ENCODE measurements around the gene CCDC171.

The CCDC171 gene

GRCh38 chr9:15707000-15707399, 154.2 kb downstream of the CCDC171 start:
- no peak overlapping the region for H3K9ac ChIP-seq (ENCODE audit: low read length)
- no peak overlapping the region for H2AK5ac ChIP-seq (ENCODE audit: low read length)
- H3K4me2 ChIP-seq (ENCODE audit: low read length), result no peak overlapping the region
- no peak overlapping the region for H2BK120ac ChIP-seq (ENCODE audit: insufficient read depth, low read length, poor library complexity)
- peak in 1 of 2 donors; percentile 70 for DNase-seq
- no peak overlapping the region for H3K4me3 ChIP-seq (ENCODE audit: low read depth, low read length)
- H3K79me1 ChIP-seq (ENCODE audit: low read length), result no peaks in the 10 kb centered on the region
- WGBS (ENCODE audit: extremely low coverage, insufficient coverage, insufficient read length), result no CpG with 5 or more reads among the region's 3 CpGs
- no peak overlapping the region for H3K27ac ChIP-seq (ENCODE audit: low read depth, low read length)
- H3K23ac ChIP-seq (ENCODE audit: low read length), result no peak overlapping the region
- no peak overlapping the region for H4K8ac ChIP-seq (ENCODE audit: low read depth, low read length)
- H4K91ac ChIP-seq (ENCODE audit: low read depth, low read length), result no peak overlapping the region
- no peak overlapping the region for H2BK5ac ChIP-seq (ENCODE audit: low read depth, low read length, poor library complexity)
- no peak overlapping the region for H3K18ac ChIP-seq (ENCODE audit: low read length)
- no peak overlapping the region for H3K14ac ChIP-seq (ENCODE audit: low read length)
- H4K12ac ChIP-seq (ENCODE audit: low read depth, low read length), result no peak overlapping the region
- H3K36me3 ChIP-seq (ENCODE audit: control insufficient read depth in 1 of 2, insufficient read depth in 2 of 2, low read length in 2 of 2), result no peaks in the 10 kb centered on the region
- H3K27me3 ChIP-seq (ENCODE audit: insufficient read depth, low read length), result no peaks in the 10 kb centered on the region
- no peak overlapping the region for H2BK12ac ChIP-seq (ENCODE audit: low read length)
- H3K4ac ChIP-seq (ENCODE audit: low read depth, low read length), result no peak overlapping the region
- H2AFZ ChIP-seq (ENCODE audit: insufficient read depth, low read length, poor library complexity), result no peak overlapping the region
- H3K79me2 ChIP-seq (ENCODE audit: control insufficient read depth, insufficient read depth, low read length, poor library complexity), result no peaks in the 10 kb centered on the region
- H3K4me1 ChIP-seq (ENCODE audit: control insufficient read depth in 1 of 2, insufficient read depth in 2 of 2, low read length in 2 of 2), result no peaks in the 10 kb centered on the region
- H3K9me3 ChIP-seq (ENCODE audit: insufficient read depth, low read depth, low read length), result no peaks in the 10 kb centered on the region

- DNase-seq, result no peak
- H2AK5ac ChIP-seq (ENCODE audit: low read length), result no peak overlapping the region
- H2BK5ac ChIP-seq (ENCODE audit: low read depth, low read length, poor library complexity), result no peak overlapping the region
- no peak overlapping the region for H3K4me3 ChIP-seq (ENCODE audit: low read depth, low read length)
- WGBS (ENCODE audit: extremely low coverage, insufficient coverage, insufficient read length), result no CpG with 5 or more reads among the region's 1 CpG
- no peak overlapping the region for H4K8ac ChIP-seq (ENCODE audit: low read depth, low read length)
- H3K4me2 ChIP-seq (ENCODE audit: low read length), result no peak overlapping the region
- no peak overlapping the region for H3K18ac ChIP-seq (ENCODE audit: low read length)
- no peaks in the 10 kb centered on the region for H3K79me2 ChIP-seq (ENCODE audit: control insufficient read depth, insufficient read depth, low read length, poor library complexity)
- H3K27me3 ChIP-seq (ENCODE audit: insufficient read depth, low read length), result no peaks in the 10 kb centered on the region
- no peaks in the 10 kb centered on the region for H3K9me3 ChIP-seq (ENCODE audit: insufficient read depth, low read depth, low read length)
- H2BK12ac ChIP-seq (ENCODE audit: low read length), result no peak overlapping the region
- H3K4ac ChIP-seq (ENCODE audit: low read depth, low read length), result no peak overlapping the region
- no peak overlapping the region for H3K27ac ChIP-seq (ENCODE audit: low read depth, low read length)
- H4K91ac ChIP-seq (ENCODE audit: low read depth, low read length), result no peak overlapping the region
- no peaks in the 10 kb centered on the region for H3K79me1 ChIP-seq (ENCODE audit: low read length)
- no peak overlapping the region for H2AFZ ChIP-seq (ENCODE audit: insufficient read depth, low read length, poor library complexity)
- H3K4me1 ChIP-seq (ENCODE audit: control insufficient read depth in 1 of 2, insufficient read depth in 2 of 2, low read length in 2 of 2), result no peaks in the 10 kb centered on the region
- H2BK120ac ChIP-seq (ENCODE audit: insufficient read depth, low read length, poor library complexity), result no peak overlapping the region
- no peak overlapping the region for H3K14ac ChIP-seq (ENCODE audit: low read length)
- no peak overlapping the region for H4K12ac ChIP-seq (ENCODE audit: low read depth, low read length)
- no peak overlapping the region for H3K9ac ChIP-seq (ENCODE audit: low read length)
- no peaks in the 10 kb centered on the region for H3K36me3 ChIP-seq (ENCODE audit: control insufficient read depth in 1 of 2, insufficient read depth in 2 of 2, low read length in 2 of 2)
- no peak overlapping the region for H3K23ac ChIP-seq (ENCODE audit: low read length)
Measured at GRCh38 chr9:15711531-15711930, 158.7 kb downstream of the CCDC171 start.

GRCh38 chr9:15711931-15712330, 159.1 kb downstream of the CCDC171 start:
- Histone ChIP-seq H3K9me3 (ENCODE audit: insufficient read depth, low read depth, low read length) (no peaks in the 10 kb centered on the region), H2BK5ac (ENCODE audit: low read depth, low read length, poor library complexity) (no peak overlapping the region), H3K79me1 (ENCODE audit: low read length) (no peaks in the 10 kb centered on the region), H4K12ac (ENCODE audit: low read depth, low read length) (no peak overlapping the region), H3K14ac (ENCODE audit: low read length) (no peak overlapping the region), H2AK5ac (ENCODE audit: low read length) (no peak overlapping the region), H3K27me3 (ENCODE audit: insufficient read depth, low read length) (no peaks in the 10 kb centered on the region), H3K27ac (ENCODE audit: low read depth, low read length) (no peak overlapping the region), H3K23ac (ENCODE audit: low read length) (no peak overlapping the region), H3K4ac (ENCODE audit: low read depth, low read length) (no peak overlapping the region), H2BK12ac (ENCODE audit: low read length) (no peak overlapping the region), H3K4me1 (ENCODE audit: control insufficient read depth in 1 of 2, insufficient read depth in 2 of 2, low read length in 2 of 2) (no peaks in the 10 kb centered on the region), H3K9ac (ENCODE audit: low read length) (no peak overlapping the region), H3K79me2 (ENCODE audit: control insufficient read depth, insufficient read depth, low read length, poor library complexity) (no peaks in the 10 kb centered on the region), H4K91ac (ENCODE audit: low read depth, low read length) (no peak overlapping the region), H3K36me3 (ENCODE audit: control insufficient read depth in 1 of 2, insufficient read depth in 2 of 2, low read length in 2 of 2) (no peaks in the 10 kb centered on the region), H3K4me2 (ENCODE audit: low read length) (no peak overlapping the region), H3K4me3 (ENCODE audit: low read depth, low read length) (no peak overlapping the region), H3K18ac (ENCODE audit: low read length) (no peak overlapping the region), H2BK120ac (ENCODE audit: insufficient read depth, low read length, poor library complexity) (no peak overlapping the region), H2AFZ (ENCODE audit: insufficient read depth, low read length, poor library complexity) (no peak overlapping the region), H4K8ac (ENCODE audit: low read depth, low read length) (no peak overlapping the region)
- DNase-seq, result no peak
- no CpG with 5 or more reads among the region's 2 CpGs for WGBS (ENCODE audit: extremely low coverage, insufficient coverage, insufficient read length)

GRCh38 chr9:15714746-15715145, 161.9 kb downstream of the CCDC171 start:
- no peak overlapping the region for H3K18ac ChIP-seq (ENCODE audit: low read length)
- H3K9me3 ChIP-seq (ENCODE audit: insufficient read depth, low read depth, low read length), result no peaks in the 10 kb centered on the region
- no peak overlapping the region for H3K4ac ChIP-seq (ENCODE audit: low read depth, low read length)
- no peak overlapping the region for H3K23ac ChIP-seq (ENCODE audit: low read length)
- no peak overlapping the region for H3K14ac ChIP-seq (ENCODE audit: low read length)
- no peak overlapping the region for H2BK12ac ChIP-seq (ENCODE audit: low read length)
- no peak overlapping the region for H3K27ac ChIP-seq (ENCODE audit: low read depth, low read length)
- no peaks in the 10 kb centered on the region for H3K79me1 ChIP-seq (ENCODE audit: low read length)
- H3K79me2 ChIP-seq (ENCODE audit: control insufficient read depth, insufficient read depth, low read length, poor library complexity), result no peaks in the 10 kb centered on the region
- DNase-seq, result no peak
- H2BK120ac ChIP-seq (ENCODE audit: insufficient read depth, low read length, poor library complexity), result no peak overlapping the region
- H2BK5ac ChIP-seq (ENCODE audit: low read depth, low read length, poor library complexity), result no peak overlapping the region
- no peak overlapping the region for H2AK5ac ChIP-seq (ENCODE audit: low read length)
- H3K36me3 ChIP-seq (ENCODE audit: control insufficient read depth in 1 of 2, insufficient read depth in 2 of 2, low read length in 2 of 2), result no peaks in the 10 kb centered on the region
- H2AFZ ChIP-seq (ENCODE audit: insufficient read depth, low read length, poor library complexity), result no peak overlapping the region
- H3K4me3 ChIP-seq (ENCODE audit: low read depth, low read length), result no peak overlapping the region
- no peak overlapping the region for H4K91ac ChIP-seq (ENCODE audit: low read depth, low read length)
- H4K12ac ChIP-seq (ENCODE audit: low read depth, low read length), result no peak overlapping the region
- H3K9ac ChIP-seq (ENCODE audit: low read length), result no peak overlapping the region
- no peak overlapping the region for H4K8ac ChIP-seq (ENCODE audit: low read depth, low read length)
- no peaks in the 10 kb centered on the region for H3K27me3 ChIP-seq (ENCODE audit: insufficient read depth, low read length)
- no peak overlapping the region for H3K4me2 ChIP-seq (ENCODE audit: low read length)
- no CpG with 5 or more reads among the region's 1 CpG for WGBS (ENCODE audit: extremely low coverage, insufficient coverage, insufficient read length)
- H3K4me1 ChIP-seq (ENCODE audit: control insufficient read depth in 1 of 2, insufficient read depth in 2 of 2, low read length in 2 of 2), result no peaks in the 10 kb centered on the region
